GM12878 (cell line): ENCODE results near the gene CD248. TPM values are rescaled to one million over a fixed set of nuclear protein-coding genes. Genes with fewer than 3 reads are reported as not detected.

Experiments
- CHD1 ChIP-seq: IDR thresholded peaks from 2 replicates; pipeline ENCODE4 v1.6.1; 2012; ENCODE audit warnings: low read depth, low read length, improper control_type of control experiment
- GATAD2B ChIP-seq: fragments of 450-650 bp; conservative IDR thresholded peaks from 2 replicates; pipeline ENCODE4 v1.6.1; 2017; ENCODE audit warnings: low read depth, mild to moderate bottlenecking, moderate library complexity
- JUNB ChIP-seq: IDR thresholded peaks from 2 replicates; pipeline ENCODE4 v1.6.1; 2016; ENCODE audit warnings: antibody characterized with exemption, mild to moderate bottlenecking
- JUND ChIP-seq: IDR thresholded peaks from 2 replicates; pipeline ENCODE4 v1.6.1; 2012; ENCODE audit warnings: low read depth, mild to moderate bottlenecking, low read length, improper control_type of control experiment, moderate library complexity
- KAT2A ChIP-seq: conservative IDR thresholded peaks from 2 replicates; pipeline ENCODE4 v1.6.1; 2011; ENCODE audit warnings: low read depth, low read length; ENCODE audit not compliant: control insufficient read depth
- KDM1A ChIP-seq: fragments of 200-600 bp; sonication (generic); IDR thresholded peaks from 2 replicates; pipeline ENCODE4 v1.6.1; 2016; ENCODE audit warnings: borderline replicate concordance
- MYB ChIP-seq: fragments of 150-350 bp; IDR thresholded peaks from 2 replicates; pipeline ENCODE4 v1.6.1; 2014; ENCODE audit warnings: mild to moderate bottlenecking, low read depth, low read length, borderline replicate concordance
- MYC ChIP-seq: IDR thresholded peaks from 2 replicates; pipeline ENCODE4 v1.6.1; 2011; ENCODE audit warnings: mild to moderate bottlenecking, low read length, moderate library complexity, inconsistent platforms; ENCODE audit not compliant: insufficient read depth, insufficient replicate concordance, insufficient read length, severe bottlenecking
- NR2C1 ChIP-seq: fragments of 450-650 bp; IDR thresholded peaks from 2 replicates; pipeline ENCODE4 v1.6.1; 2017; ENCODE audit warnings: antibody characterized with exemption, mild to moderate bottlenecking, moderate library complexity
- SIX5 ChIP-seq: IDR thresholded peaks from 2 replicates; pipeline ENCODE4 v1.6.1; 2011; ENCODE audit warnings: mild to moderate bottlenecking, low read depth, low read length, moderate library complexity; ENCODE audit not compliant: severe bottlenecking
- SMAD5 ChIP-seq: IDR thresholded peaks from 2 replicates; pipeline ENCODE4 v1.6.1; 2016; ENCODE audit warnings: antibody characterized with exemption, low read depth
- SREBF1 ChIP-seq: IDR thresholded peaks from 2 replicates; pipeline ENCODE4 v1.6.1; 2012; ENCODE audit warnings: mild to moderate bottlenecking, low read length
- ZNF24 ChIP-seq: fragments of 450-650 bp; IDR thresholded peaks from 2 replicates; pipeline ENCODE4 v1.6.1; 2017; ENCODE audit warnings: antibody characterized with exemption, mild to moderate bottlenecking
- polyA plus RNA-seq, 11 experiments: library from polyadenylated mRNA; depleted of rRNA in 4 of 11; unstranded in 6 of 11; stranded (reverse) in 5 of 11; fragments of >200 nt; fragmentation: Nextera tagmentation in 4 of 11; fragmentation: Illumina TruSeq in 1 of 11; extraction: Ambion mirVana in 4 of 11; extraction: Trizol in 1 of 11; gene quantifications; 1 replicate in 1 of 11; 2 replicates in 10 of 11; pipeline versions ENCODE4 v1.2.1 to v1.2.3, GENCODE V29; 2011 to 2016; ENCODE audit warnings: inconsistent platforms in 2 of 11, missing spikeins in 2 of 11, low read depth in 1 of 11
- total RNA-seq, 4 experiments: library from RNA; depleted of rRNA in 3 of 4; stranded (reverse); fragments of >200 nt in 3 of 4; fragmentation: Illumina TruSeq in 1 of 4; extraction: Trizol in 1 of 4; gene quantifications; 2 replicates each; pipeline versions ENCODE4 v1.2.1 to v1.2.3, GENCODE V29; 2013 to 2021
- TF ChIP-seq, protein P1 (sequence below): fragments of 450-650 bp; IDR thresholded peaks from 2 replicates; pipeline ENCODE4 v1.6.1; 2017; ENCODE audit warnings: mild to moderate bottlenecking, low read depth, inconsistent platforms; ENCODE audit not compliant: poor library complexity, severe bottlenecking
- TF ChIP-seq, protein P2 (sequence below): fragments of 450-650 bp; IDR thresholded peaks from 2 replicates; pipeline ENCODE4 v1.6.1; 2014; ENCODE audit warnings: mild to moderate bottlenecking
- TF ChIP-seq, protein P3 (sequence below): fragments of 450-650 bp; IDR thresholded peaks from 2 replicates; pipeline ENCODE4 v1.6.1; 2017; ENCODE audit warnings: mild to moderate bottlenecking
- TF ChIP-seq, protein P4 (sequence below): fragments of 450-650 bp; IDR thresholded peaks from 2 replicates; pipeline ENCODE4 v1.6.1; 2018; ENCODE audit warnings: borderline replicate concordance, mild to moderate bottlenecking; ENCODE audit not compliant: partially characterized antibody

Gene CD248
- total and polyA plus RNA-seq, 10 of the 15 experiments (the other 5 are each of a cell fraction or from before 2014, with no cell fraction given): 0.10 to 0.21 (median 0.20) TPM; not detected in 7

DNA sequence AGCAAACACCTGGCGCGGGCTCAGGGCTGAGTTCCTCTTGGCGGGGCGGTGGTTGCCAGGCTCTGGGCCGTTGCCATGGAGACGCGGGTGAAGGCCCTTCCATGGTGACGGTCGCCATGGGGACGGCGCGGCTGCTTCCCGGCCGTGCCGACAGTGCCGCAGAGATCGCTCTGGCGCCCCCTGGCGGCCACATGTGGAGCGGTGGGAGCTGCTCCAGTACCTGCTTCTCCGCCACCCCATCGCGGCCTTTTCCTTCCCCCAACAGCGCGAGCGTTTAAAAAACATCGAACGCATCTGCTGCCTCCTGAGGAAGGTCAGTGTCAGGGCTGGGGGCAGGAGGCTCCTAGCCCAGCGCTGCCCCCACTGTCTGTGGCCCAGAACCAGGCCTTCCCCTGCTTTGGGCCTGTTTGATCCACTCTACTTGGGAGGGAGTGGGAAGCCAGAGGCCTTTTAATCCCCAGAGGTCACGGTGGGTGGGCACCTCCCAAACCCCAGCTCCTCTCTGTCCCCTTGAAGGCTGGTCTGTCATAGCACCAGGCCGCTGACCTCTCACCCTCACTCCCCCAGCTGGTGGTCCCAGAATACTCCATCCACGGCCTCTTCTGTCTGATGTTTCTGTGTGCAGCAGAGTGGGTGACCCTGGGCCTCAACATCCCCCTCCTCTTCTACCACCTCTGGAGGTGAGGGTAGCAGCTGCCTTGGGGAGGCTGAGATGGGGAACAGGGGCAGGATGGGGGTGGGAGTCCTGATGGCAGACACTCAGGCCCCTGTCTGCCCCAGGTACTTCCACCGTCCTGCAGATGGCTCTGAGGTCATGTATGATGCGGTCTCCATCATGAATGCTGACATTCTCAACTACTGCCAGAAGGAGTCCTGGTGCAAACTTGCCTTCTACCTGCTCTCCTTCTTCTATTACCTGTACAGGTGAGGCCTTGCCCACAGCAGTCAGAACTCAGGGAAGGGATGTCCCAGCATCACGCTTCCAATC lies 34.1 kb downstream of the CD248 start (continued):
- TF ChIP-seq, protein P1, sequence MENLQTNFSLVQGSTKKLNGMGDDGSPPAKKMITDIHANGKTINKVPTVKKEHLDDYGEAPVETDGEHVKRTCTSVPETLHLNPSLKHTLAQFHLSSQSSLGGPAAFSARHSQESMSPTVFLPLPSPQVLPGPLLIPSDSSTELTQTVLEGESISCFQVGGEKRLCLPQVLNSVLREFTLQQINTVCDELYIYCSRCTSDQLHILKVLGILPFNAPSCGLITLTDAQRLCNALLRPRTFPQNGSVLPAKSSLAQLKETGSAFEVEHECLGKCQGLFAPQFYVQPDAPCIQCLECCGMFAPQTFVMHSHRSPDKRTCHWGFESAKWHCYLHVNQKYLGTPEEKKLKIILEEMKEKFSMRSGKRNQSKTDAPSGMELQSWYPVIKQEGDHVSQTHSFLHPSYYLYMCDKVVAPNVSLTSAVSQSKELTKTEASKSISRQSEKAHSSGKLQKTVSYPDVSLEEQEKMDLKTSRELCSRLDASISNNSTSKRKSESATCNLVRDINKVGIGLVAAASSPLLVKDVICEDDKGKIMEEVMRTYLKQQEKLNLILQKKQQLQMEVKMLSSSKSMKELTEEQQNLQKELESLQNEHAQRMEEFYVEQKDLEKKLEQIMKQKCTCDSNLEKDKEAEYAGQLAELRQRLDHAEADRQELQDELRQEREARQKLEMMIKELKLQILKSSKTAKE: no peak
- TF ChIP-seq GATAD2B (0 out of 2 replicates have a peak, but pooled peaks have one; percentile 37), KDM1A (no peak), MYB (no peak), CHD1 (no peak), JUNB (no peak), NR2C1 (no peak), JUND (no peak), MYC (no peak), SREBF1 (no peak), KAT2A (no peak), ZNF24 (no peak), SIX5 (peak; percentile 47), SMAD5 (no peak)
- TF ChIP-seq, protein P2, sequence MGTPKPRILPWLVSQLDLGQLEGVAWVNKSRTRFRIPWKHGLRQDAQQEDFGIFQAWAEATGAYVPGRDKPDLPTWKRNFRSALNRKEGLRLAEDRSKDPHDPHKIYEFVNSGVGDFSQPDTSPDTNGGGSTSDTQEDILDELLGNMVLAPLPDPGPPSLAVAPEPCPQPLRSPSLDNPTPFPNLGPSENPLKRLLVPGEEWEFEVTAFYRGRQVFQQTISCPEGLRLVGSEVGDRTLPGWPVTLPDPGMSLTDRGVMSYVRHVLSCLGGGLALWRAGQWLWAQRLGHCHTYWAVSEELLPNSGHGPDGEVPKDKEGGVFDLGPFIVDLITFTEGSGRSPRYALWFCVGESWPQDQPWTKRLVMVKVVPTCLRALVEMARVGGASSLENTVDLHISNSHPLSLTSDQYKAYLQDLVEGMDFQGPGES: 0 out of 2 replicates have a peak, but pooled peaks have one; percentile 22
- TF ChIP-seq, protein P3, sequence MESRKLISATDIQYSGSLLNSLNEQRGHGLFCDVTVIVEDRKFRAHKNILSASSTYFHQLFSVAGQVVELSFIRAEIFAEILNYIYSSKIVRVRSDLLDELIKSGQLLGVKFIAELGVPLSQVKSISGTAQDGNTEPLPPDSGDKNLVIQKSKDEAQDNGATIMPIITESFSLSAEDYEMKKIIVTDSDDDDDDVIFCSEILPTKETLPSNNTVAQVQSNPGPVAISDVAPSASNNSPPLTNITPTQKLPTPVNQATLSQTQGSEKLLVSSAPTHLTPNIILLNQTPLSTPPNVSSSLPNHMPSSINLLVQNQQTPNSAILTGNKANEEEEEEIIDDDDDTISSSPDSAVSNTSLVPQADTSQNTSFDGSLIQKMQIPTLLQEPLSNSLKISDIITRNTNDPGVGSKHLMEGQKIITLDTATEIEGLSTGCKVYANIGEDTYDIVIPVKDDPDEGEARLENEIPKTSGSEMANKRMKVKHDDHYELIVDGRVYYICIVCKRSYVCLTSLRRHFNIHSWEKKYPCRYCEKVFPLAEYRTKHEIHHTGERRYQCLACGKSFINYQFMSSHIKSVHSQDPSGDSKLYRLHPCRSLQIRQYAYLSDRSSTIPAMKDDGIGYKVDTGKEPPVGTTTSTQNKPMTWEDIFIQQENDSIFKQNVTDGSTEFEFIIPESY: no peak
- TF ChIP-seq, protein P4, sequence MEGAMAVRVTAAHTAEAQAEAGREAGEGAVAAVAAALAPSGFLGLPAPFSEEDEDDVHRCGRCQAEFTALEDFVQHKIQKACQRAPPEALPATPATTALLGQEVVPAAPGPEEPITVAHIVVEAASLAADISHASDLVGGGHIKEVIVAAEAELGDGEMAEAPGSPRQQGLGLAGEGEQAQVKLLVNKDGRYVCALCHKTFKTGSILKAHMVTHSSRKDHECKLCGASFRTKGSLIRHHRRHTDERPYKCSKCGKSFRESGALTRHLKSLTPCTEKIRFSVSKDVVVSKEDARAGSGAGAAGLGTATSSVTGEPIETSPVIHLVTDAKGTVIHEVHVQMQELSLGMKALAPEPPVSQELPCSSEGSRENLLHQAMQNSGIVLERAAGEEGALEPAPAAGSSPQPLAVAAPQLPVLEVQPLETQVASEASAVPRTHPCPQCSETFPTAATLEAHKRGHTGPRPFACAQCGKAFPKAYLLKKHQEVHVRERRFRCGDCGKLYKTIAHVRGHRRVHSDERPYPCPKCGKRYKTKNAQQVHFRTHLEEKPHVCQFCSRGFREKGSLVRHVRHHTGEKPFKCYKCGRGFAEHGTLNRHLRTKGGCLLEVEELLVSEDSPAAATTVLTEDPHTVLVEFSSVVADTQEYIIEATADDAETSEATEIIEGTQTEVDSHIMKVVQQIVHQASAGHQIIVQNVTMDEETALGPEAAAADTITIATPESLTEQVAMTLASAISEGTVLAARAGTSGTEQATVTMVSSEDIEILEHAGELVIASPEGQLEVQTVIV: peak; percentile 98
